Uterus (tissue), 2 donors: Measurements from ENCODE around the gene TMC8.

Experiments
- CTCF ChIP-seq, 4 experiments: fragments of 200-600 bp in 2 of 4; fragments of 450-650 bp in 2 of 4; sonication (generic) in 2 of 4; IDR thresholded peaks; one replicate each; pipeline ENCODE4 v1.5.1; 2016 to 2019; ENCODE audit warnings: antibody characterized with exemption in 4 of 4, mild to moderate bottlenecking in 2 of 4, moderate library complexity in 1 of 4
- POLR2A ChIP-seq, 2 donors: fragments of 450-650 bp; IDR thresholded peaks; one replicate each; pipeline ENCODE4 v1.6.1; 2016; ENCODE audit warnings: antibody characterized with exemption in 2 of 2, mild to moderate bottlenecking in 1 of 2, moderate library complexity in 1 of 2

- TF ChIP-seq CTCF (IDR thresholded peaks at IDR 0.05): no peak
- no peak for TF ChIP-seq POLR2A (IDR thresholded peaks at IDR 0.05)
Measured at GRCh38 chr17:78130437-78131101, at the start of gene TMC8.
